PC-9 (cell line): ENCODE data around the gene PSG2. TPM values are rescaled to one million over a fixed set of nuclear protein-coding genes. Genes with fewer than 3 reads are reported as not detected.
"Not testable (repeated sequence)": the region's sequence is repeated elsewhere in the genome, so short reads cannot be mapped to it uniquely, and the experiment has no call there.

Experiments
- BruUV-seq: library from RNA; stranded (reverse); fragments of 400-500 nt; replicated peaks from 2 replicates; lab custom pipeline; 2021; lab: Mats Ljungman, UMichigan
- CTCF ChIA-PET: fragments of 300-600 bp; sonication (Branson Sonifier 250); formaldehyde crosslinking; loops from one replicate; lab custom pipeline; 2022; ENCODE audit warnings: antibody characterized with exemption; lab: Charles Lee
- POLR2A ChIA-PET: fragments of 300-600 bp; sonication (Branson Sonifier 250); formaldehyde crosslinking; loops from one replicate; lab custom pipeline; 2022; ENCODE audit warnings: antibody characterized with exemption; ENCODE audit not compliant: unreplicated experiment; lab: Charles Lee
- DNase-seq, 2 experiments: peaks; one replicate each; pipeline versions ENCODE4 v3.0.0 to v3.0.0-alpha.2; 2015 to 2022; ENCODE audit warnings: mixed read lengths in 1 of 2
- H2AFZ ChIP-seq: fragments of 200-600 bp; sonication (generic); 2 replicates; pipeline ENCODE4 v1.8.1; 2017; ENCODE audit warnings: antibody characterized with exemption
- H3F3A ChIP-seq: fragments of 200-600 bp; sonication (generic); 2 replicates; pipeline ENCODE4 v1.8.1; 2017; ENCODE audit warnings: antibody characterized with exemption, mild to moderate bottlenecking, low read depth; ENCODE audit not compliant: insufficient read depth
- H3K27ac ChIP-seq: fragments of 200-600 bp; sonication (generic); 2 replicates; pipeline ENCODE4 v1.6.1; 2016; ENCODE audit warnings: mixed run types
- H3K27me3 ChIP-seq: fragments of 200-600 bp; sonication (generic); 2 replicates; pipeline ENCODE4 v1.6.1; 2016; ENCODE audit warnings: low read depth, mixed run types; ENCODE audit not compliant: insufficient read depth
- H3K36me3 ChIP-seq: fragments of 200-600 bp; sonication (generic); 2 replicates; pipeline ENCODE4 v1.6.1; 2016; ENCODE audit warnings: low read depth, mixed run types
- H3K4me1 ChIP-seq: fragments of 200-600 bp; sonication (generic); replicated peaks from 2 replicates; pipeline ENCODE4 v1.6.1; 2016; ENCODE audit warnings: mixed run types; ENCODE audit not compliant: insufficient read depth
- H3K4me2 ChIP-seq: fragments of 200-600 bp; sonication (generic); 2 replicates; pipeline ENCODE4 v1.6.1; 2017; ENCODE audit warnings: mixed run types
- H3K4me3 ChIP-seq: fragments of 200-600 bp; sonication (generic); 2 replicates; pipeline ENCODE4 v1.6.1; 2016; ENCODE audit warnings: mixed run types
- H3K79me2 ChIP-seq: fragments of 200-600 bp; sonication (generic); 2 replicates; pipeline ENCODE4 v1.6.1; 2017; ENCODE audit warnings: low read depth, mixed run types
- H3K9me2 ChIP-seq: fragments of 200-600 bp; sonication (generic); 2 replicates; pipeline ENCODE4 v1.8.1; 2017; ENCODE audit warnings: mild to moderate bottlenecking; ENCODE audit not compliant: insufficient read depth
- H3K9me3 ChIP-seq: fragments of 200-600 bp; sonication (generic); 2 replicates; pipeline ENCODE4 v1.8.1; 2016; ENCODE audit warnings: low read depth; ENCODE audit not compliant: insufficient read depth
- H4K20me1 ChIP-seq: fragments of 200-600 bp; sonication (generic); 2 replicates; pipeline ENCODE4 v1.8.1; 2017; ENCODE audit not compliant: insufficient read depth
- CTCF ChIP-seq: fragments of 200-600 bp; sonication (generic); conservative IDR thresholded peaks from 2 replicates; pipeline ENCODE4 v1.6.1; 2017; ENCODE audit warnings: mixed run types, antibody characterized with exemption, mild to moderate bottlenecking, moderate library complexity
- EZH2 ChIP-seq: fragments of 200-600 bp; sonication (generic); IDR thresholded peaks from 2 replicates; pipeline ENCODE4 v1.8.0; 2017; ENCODE audit warnings: antibody characterized with exemption, low read depth
- intact Hi-C: fragments of 100-400 bp; cut with micrococcal nuclease; formaldehyde crosslinking; loops from one replicate; pipeline ENCODE4 v1.10.0; 2022; ENCODE audit not compliant: unreplicated experiment
- total RNA-seq: library from RNA; stranded (reverse); gene quantifications from 2 replicates; pipeline ENCODE4 v1.2.3, GENCODE V29; 2021

PSG2 gene
- total RNA-seq, 1 experiment from 2014 or later, result not detected

- H3K9me3 ChIP-seq, intact Hi-C loops, H2AFZ ChIP-seq, H3F3A ChIP-seq, CTCF ChIA-PET, H4K20me1 ChIP-seq, H3K36me3 ChIP-seq, DNase-seq, H3K27me3 ChIP-seq, POLR2A ChIA-PET, H3K27ac ChIP-seq, BruUV-seq, H3K9me2 ChIP-seq, H3K4me2 ChIP-seq, H3K79me2 ChIP-seq, H3K4me3 ChIP-seq: not testable (repeated sequence)
- H3K4me1 ChIP-seq, result peaks cover 13% of the 10 kb centered on the region
Observed at GRCh38 chr19:43114626-43115025, 32.1 kb upstream of the PSG2 start.

GRCh38 chr19:43107401-43107800 is 24.9 kb upstream of the PSG2 start:
- CTCF ChIA-PET, H3K9me2 ChIP-seq, H4K20me1 ChIP-seq, H2AFZ ChIP-seq, H3F3A ChIP-seq, POLR2A ChIA-PET, H3K27me3 ChIP-seq, H3K4me2 ChIP-seq, H3K4me3 ChIP-seq, DNase-seq, H3K9me3 ChIP-seq, H3K36me3 ChIP-seq, BruUV-seq, H3K4me1 ChIP-seq, H3K27ac ChIP-seq, H3K79me2 ChIP-seq: not testable (repeated sequence)
- intact Hi-C loops, result loop anchor here (10.0 kb wide), 1 partner anchor 327 kb away; no protein-coding TSS in a partner anchor

GRCh38 chr19:43105496-43105895 is 23.0 kb upstream of the PSG2 start:
- no peak for DNase-seq
- ChIA-PET CTCF (interaction anchor here (0.7 kb wide), 1 partner anchor 41 kb away, joined by 4 read pairs; no protein-coding TSS in a partner anchor), POLR2A (no interaction called here)
- no TSS peak for BruUV-seq
- no peaks in the 10 kb centered on the region for H3K36me3 ChIP-seq
- H3K9me2 ChIP-seq, result no peaks in the 10 kb centered on the region
- H3K4me2 ChIP-seq, result no peak overlapping the region
- H3K4me1 ChIP-seq, result no peaks in the 10 kb centered on the region
- peaks cover 7% of the 10 kb centered on the region; the same call in 1 of the 2 replicates for H3K9me3 ChIP-seq
- intact Hi-C loops, result loop anchor here (2.0 to 10.0 kb wide), 2 partner anchors 85 to 329 kb away; no protein-coding TSS in a partner anchor
- H3K79me2 ChIP-seq, result no peaks in the 10 kb centered on the region
- TF ChIP-seq CTCF, result no peak
- no peak for TF ChIP-seq EZH2
- H3F3A ChIP-seq, result no peaks in the 10 kb centered on the region
- no peak overlapping the region for H3K4me3 ChIP-seq
- no peak overlapping the region for H2AFZ ChIP-seq
- no peaks in the 10 kb centered on the region for H4K20me1 ChIP-seq
- H3K27me3 ChIP-seq, result no peaks in the 10 kb centered on the region
- H3K27ac ChIP-seq, result no peak overlapping the region

- H3K4me3 ChIP-seq, H3K27ac ChIP-seq, H3K4me1 ChIP-seq, H3F3A ChIP-seq, CTCF ChIA-PET, BruUV-seq, H3K9me2 ChIP-seq, H4K20me1 ChIP-seq, H3K9me3 ChIP-seq, H3K27me3 ChIP-seq, H2AFZ ChIP-seq, H3K79me2 ChIP-seq, H3K4me2 ChIP-seq, H3K36me3 ChIP-seq, POLR2A ChIA-PET: not testable (repeated sequence)
- peak; percentile 24 to 64 for DNase-seq
- TF ChIP-seq CTCF, result peak; percentile 88
- intact Hi-C loops, result loop anchor here (1.0 to 10.0 kb wide), 3 partner anchors 86 to 330 kb away; no protein-coding TSS in a partner anchor
Observed at GRCh38 chr19:43104215-43104850, 21.8 kb upstream of the PSG2 start.
